K562 (cell line): ENCODE data around the gene MITF. TPM values are rescaled to one million over a fixed set of nuclear protein-coding genes. Genes with fewer than 3 reads are reported as not detected.
A peak's percentile ranks its signal among the peaks of the same experiment; 100 is the strongest.

Source experiments
- ATAC-seq: fragments of 200-7000 bp; cut with Tn5 transposase; 3 replicates; pipeline ENCODE4 v1.9.1; 2020; ENCODE audit warnings: moderate library complexity
- BruUV-seq: library from RNA; stranded (reverse); fragments of 400-500 nt; replicated peaks from 2 replicates; lab custom pipeline; 2021; lab: Mats Ljungman, UMichigan
- CTCF ChIA-PET: fragments of 300-600 bp; formaldehyde crosslinking; extraction: SDS; loops from one replicate; lab custom pipeline; 2021; ENCODE audit warnings: low intra/inter-chr PET ratio; lab: Yijun Ruan, JAX
- POLR2A ChIA-PET: fragments of 300-600, 350-650 bp; sonication (Branson Sonifier 250); formaldehyde crosslinking; extraction: SDS; loops from one replicate; lab custom pipeline; 2021; ENCODE audit warnings: antibody characterized with exemption, inconsistent platforms; lab: Yijun Ruan, JAX
- DNase-seq, 4 experiments: peaks; one replicate each; pipeline versions ENCODE4 v3.0.0 to v3.0.0-alpha.2; 2011 to 2018; ENCODE audit warnings: low spot score in 3 of 4, mixed read lengths in 3 of 4; ENCODE audit errors: extremely low read depth in 1 of 4
- FAIRE-seq: peaks from 2 replicates; lab custom pipeline; 2011; peaks lifted over from hg19 to GRCh38; lab: Jason Lieb, UNC
- H2AFZ ChIP-seq: 2 replicates; pipeline ENCODE4 v1.6.0; 2011; ENCODE audit warnings: low read depth, low read length, control low read depth, inconsistent platforms
- H3K27ac ChIP-seq: fragments of 200-600 bp; 3 replicates; pipeline ENCODE4 v1.8.0; 2011; ENCODE audit warnings: low read depth, mild to moderate bottlenecking, control low read depth, inconsistent platforms, low read length, moderate library complexity, mixed read lengths; ENCODE audit errors: extremely low read depth
- H3K27me3 ChIP-seq, 2 experiments: fragments of 300-600 bp in 1 of 2; 2 replicates in 1 of 2; 3 replicates in 1 of 2; pipeline versions ENCODE4 v1.6.0 to v1.8.0; 2011; ENCODE audit warnings: inconsistent platforms in 2 of 2, low read length in 2 of 2, mild to moderate bottlenecking in 1 of 2, mixed read lengths in 1 of 2, moderate library complexity in 1 of 2; ENCODE audit not compliant: control insufficient read depth in 2 of 2, insufficient read depth in 2 of 2
- H3K36me3 ChIP-seq: fragments of 300-600 bp; 3 replicates; pipeline ENCODE4 v1.8.0; 2011; ENCODE audit warnings: mild to moderate bottlenecking, low read length, inconsistent platforms; ENCODE audit not compliant: control insufficient read depth, insufficient read depth
- H3K4me1 ChIP-seq, 2 experiments: fragments of 200-600 bp in 1 of 2; replicated peaks in 1 of 2; 2 replicates in 1 of 2; 3 replicates in 1 of 2; pipeline versions ENCODE4 v1.5.1 to v1.8.0; 2011; ENCODE audit warnings: inconsistent platforms in 2 of 2, low read length in 2 of 2, mild to moderate bottlenecking in 1 of 2, mixed read lengths in 1 of 2, moderate library complexity in 1 of 2; ENCODE audit not compliant: control insufficient read depth in 2 of 2, insufficient read depth in 2 of 2
- H3K4me2 ChIP-seq: 2 replicates; pipeline ENCODE4 v1.6.1; 2011; ENCODE audit warnings: low read length, control low read depth, inconsistent platforms, mixed read lengths; ENCODE audit not compliant: insufficient read depth
- H3K4me3 ChIP-seq: fragments of 200-600 bp; sonication (generic), shearing (Covaris generic); 2 replicates; pipeline ENCODE4 v1.5.1; 2016; ENCODE audit warnings: control low read depth, inconsistent platforms
- H3K79me2 ChIP-seq: fragments of 200-600 bp; 3 replicates; pipeline ENCODE4 v1.8.0; 2011; ENCODE audit warnings: low read length, inconsistent platforms; ENCODE audit not compliant: control insufficient read depth, insufficient read depth
- H3K9ac ChIP-seq, 2 experiments: 2 replicates each; pipeline versions ENCODE4 v1.6.0 to v1.6.1; 2011; ENCODE audit warnings: low read depth in 2 of 2, low read length in 2 of 2, control low read depth in 1 of 2, inconsistent platforms in 1 of 2, mild to moderate bottlenecking in 1 of 2, mixed read lengths in 1 of 2; ENCODE audit not compliant: insufficient read depth in 1 of 2
- H3K9me1 ChIP-seq: one replicate; pipeline ENCODE4 v1.6.0; 2011; ENCODE audit warnings: inconsistent platforms, mild to moderate bottlenecking, low read length, moderate library complexity; ENCODE audit not compliant: control insufficient read depth, insufficient read depth
- H3K9me3 ChIP-seq: replicated peaks from 2 replicates; pipeline ENCODE4 v1.5.1; 2011; ENCODE audit warnings: low read depth, low read length, inconsistent platforms; ENCODE audit not compliant: control insufficient read depth, insufficient read depth
- H4K20me1 ChIP-seq: replicated peaks from 2 replicates; pipeline ENCODE4 v1.6.1; 2011; ENCODE audit warnings: low read length, inconsistent platforms, mixed read lengths; ENCODE audit not compliant: control insufficient read depth, insufficient read depth
- BRF1 ChIP-seq: IDR thresholded peaks from 3 replicates; pipeline ENCODE4 v1.6.1; 2011; ENCODE audit warnings: borderline replicate concordance, mild to moderate bottlenecking; ENCODE audit not compliant: insufficient read length; ENCODE audit errors: extremely low read depth
- CEBPG ChIP-seq, 3 experiments: fragments of 200-800 bp in 1 of 3; sonication (Bioruptor generic) in 1 of 3; sonication (generic) in 1 of 3; formaldehyde crosslinking in 1 of 3; IDR thresholded peaks in 2 of 3; conservative IDR thresholded peaks in 1 of 3; 2 replicates each; pipeline versions ENCODE4 v1.6.1 to v1.8.0; 2016 to 2022; ENCODE audit warnings: missing compliant biosample characterization in 2 of 3, missing genetic modification characterization in 2 of 3, mild to moderate bottlenecking in 1 of 3, missing genetic modification reagents in 1 of 3
- PTBP1 ChIP-seq: fragments of 200-400 bp; formaldehyde crosslinking; IDR thresholded peaks from 2 replicates; pipeline ENCODE4 v1.6.1; 2017; ENCODE audit warnings: low read depth, low read length
- PTRF ChIP-seq: fragments of 450-650 bp; IDR thresholded peaks from 2 replicates; pipeline ENCODE4 v1.6.1; 2016; ENCODE audit warnings: mild to moderate bottlenecking, missing genetic modification characterization, missing compliant biosample characterization
- SAFB2 ChIP-seq: fragments of 200-400 bp; formaldehyde crosslinking; IDR thresholded peaks from 2 replicates; pipeline ENCODE4 v1.6.1; 2018; ENCODE audit warnings: borderline replicate concordance, low read length, low read depth, moderate library complexity; ENCODE audit not compliant: severe bottlenecking
- SMC3 ChIP-seq: conservative IDR thresholded peaks from 2 replicates; pipeline ENCODE4 v1.6.1; 2011; ENCODE audit warnings: low read depth, low read length, improper control_type of control experiment; ENCODE audit not compliant: insufficient read depth
- WGBS: fragments of 100-300 bp; shearing (Covaris generic); methylation state at CpG from one replicate; pipeline ENCODE4 v1.1.6; 2016; ENCODE audit warnings: low coverage, mixed read lengths; ENCODE audit not compliant: insufficient coverage; ENCODE audit errors: missing lambda C conversion rate; 5-methylcytosine and 5-hydroxymethylcytosine counted together
- in situ Hi-C: fragments of 300-500 bp; cut with MboI; formaldehyde crosslinking; loops from 4 replicates; pipeline ENCODE4 v1.15.0; 2018; ENCODE audit warnings: inconsistent platforms, mixed read lengths
- intact Hi-C: fragments of 100-400 bp; cut with micrococcal nuclease; formaldehyde crosslinking; loops from 2 replicates; pipeline ENCODE4 v1.14.2; 2022
- polyA plus RNA-seq, 8 experiments: library from polyadenylated mRNA; depleted of rRNA in 4 of 8; stranded (reverse) in 5 of 8; unstranded in 3 of 8; fragments of >200 nt; fragmentation: Nextera tagmentation in 2 of 8; fragmentation: Illumina TruSeq in 1 of 8; extraction: Ambion mirVana in 2 of 8; extraction: Trizol in 1 of 8; gene quantifications; 2 replicates each; pipeline versions ENCODE4 v1.2.1 to v1.2.3, GENCODE V29; 2011 to 2014; ENCODE audit warnings: inconsistent platforms in 1 of 8, missing spikeins in 1 of 8
- total RNA-seq, 7 experiments: library from RNA; depleted of rRNA in 6 of 7; stranded (reverse); fragments of >200 nt in 6 of 7; fragmentation: Illumina TruSeq in 2 of 7; extraction: Trizol in 2 of 7; gene quantifications; 2 replicates each; pipeline versions ENCODE4 v1.2.1 to v1.2.3, GENCODE V29; 2011 to 2021; ENCODE audit warnings: low replicate concordance in 1 of 7
- TF ChIP-seq, protein P1 (sequence below), 2 experiments: fragments of 450-650 bp in 1 of 2; sonication (generic) in 1 of 2; formaldehyde crosslinking in 1 of 2; IDR thresholded peaks in 1 of 2; conservative IDR thresholded peaks in 1 of 2; 2 replicates each; pipeline versions ENCODE4 v1.6.1 to v1.8.1; 2016 to 2023; ENCODE audit warnings: mild to moderate bottlenecking in 2 of 2, moderate library complexity in 2 of 2, inconsistent platforms in 1 of 2, missing genetic modification reagents in 1 of 2
- TF ChIP-seq, protein P2 (sequence below), 3 experiments: fragments of 200-800 bp in 1 of 3; sonication (Bioruptor generic) in 1 of 3; sonication (generic) in 1 of 3; formaldehyde crosslinking in 1 of 3; IDR thresholded peaks; 2 replicates each; pipeline versions ENCODE4 v1.6.1 to v1.8.0; 2016 to 2022; ENCODE audit warnings: mild to moderate bottlenecking in 2 of 3, missing compliant biosample characterization in 2 of 3, missing genetic modification characterization in 2 of 3, missing genetic modification reagents in 1 of 3

Gene MITF
- total and polyA plus RNA-seq, 9 of the 15 experiments (the other 6 are each of a cell fraction or from before 2014, with no cell fraction given) = 5.6 to 14.9 (median 11.1) TPM

DNA sequence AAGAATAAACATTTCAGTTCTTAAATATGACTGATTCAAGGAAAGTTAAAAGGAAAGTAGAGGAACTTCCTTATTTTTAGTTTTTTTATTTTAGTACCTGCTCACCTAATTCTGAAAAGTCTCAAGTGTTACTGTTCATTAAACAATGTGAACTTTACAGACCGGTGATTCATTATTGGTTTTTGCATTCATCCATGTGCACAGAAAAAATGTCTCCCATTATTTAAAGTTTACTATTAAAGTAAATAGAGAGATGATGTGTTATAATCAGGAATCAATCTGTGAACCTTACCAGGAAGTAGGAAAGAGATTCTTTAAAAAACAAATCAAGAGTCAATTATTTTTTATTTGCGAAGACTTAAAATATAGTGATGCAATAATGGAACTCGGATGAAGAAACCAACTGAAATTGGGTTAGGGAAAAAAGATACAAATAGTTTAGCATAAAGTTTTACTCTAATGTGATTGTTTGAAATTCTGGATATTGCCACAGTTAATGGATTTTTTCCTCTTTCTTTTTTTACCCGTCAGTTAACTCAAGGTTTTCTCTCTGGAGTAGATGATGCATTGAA lies 140.9 kb downstream of the MITF start:
- BruUV-seq = no TSS peak
- Histone ChIP-seq H3K9ac (no peak overlapping the region), H3K36me3 (no peaks in the 10 kb centered on the region; the same call in 2 of the 3 replicates), H3K27ac (no peak overlapping the region), H3K4me3 (no peak overlapping the region), H3K27me3 (no peaks in the 10 kb centered on the region), H3K4me2 (no peak overlapping the region), H4K20me1 (no peaks in the 10 kb centered on the region; the same call in 1 of the 2 replicates), H3K9me3 (no peaks in the 10 kb centered on the region), H3K9me1 (no peaks in the 10 kb centered on the region), H3K79me2 (no peaks in the 10 kb centered on the region), H3K4me1 (no peaks in the 10 kb centered on the region), H2AFZ (no peak overlapping the region)
- ATAC-seq = no peak
- in situ Hi-C loops (no loop called here), intact Hi-C loops (no loop called here)
- WGBS = 93% methylated on average over 4 of the region's 4 CpGs
- no peak for DNase-seq
- no peak for FAIRE-seq
- POLR2A ChIA-PET = no interaction called here
- no peak for TF ChIP-seq CEBPG (CRISPR knock-in tag; IDR thresholded peaks at IDR 0.05)
- peak; percentile 10 to 27; a peak in 1 of 4 replicates for TF ChIP-seq CEBPG (tag; conservative IDR thresholded peaks at IDR 0.05 in 1 of 2, IDR thresholded peaks at IDR 0.05 in 1 of 2)
- TF ChIP-seq, protein P1, sequence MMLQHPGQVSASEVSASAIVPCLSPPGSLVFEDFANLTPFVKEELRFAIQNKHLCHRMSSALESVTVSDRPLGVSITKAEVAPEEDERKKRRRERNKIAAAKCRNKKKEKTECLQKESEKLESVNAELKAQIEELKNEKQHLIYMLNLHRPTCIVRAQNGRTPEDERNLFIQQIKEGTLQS (IDR thresholded peaks at IDR 0.05) = peak; percentile 36; the same call in 1 of the 2 replicates
- TF ChIP-seq, protein P1 (CRISPR knock-in tag; conservative IDR thresholded peaks at IDR 0.05) = no peak
- no peak for TF ChIP-seq PTRF (tag)
- no peak for TF ChIP-seq SMC3
- TF ChIP-seq BRF1 = no peak
- TF ChIP-seq, protein P2, sequence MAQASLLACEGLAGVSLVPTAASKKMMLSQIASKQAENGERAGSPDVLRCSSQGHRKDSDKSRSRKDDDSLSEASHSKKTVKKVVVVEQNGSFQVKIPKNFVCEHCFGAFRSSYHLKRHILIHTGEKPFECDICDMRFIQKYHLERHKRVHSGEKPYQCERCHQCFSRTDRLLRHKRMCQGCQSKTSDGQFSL (CRISPR knock-in tag; IDR thresholded peaks at IDR 0.05) = no peak
- TF ChIP-seq, protein P2 (tag; IDR thresholded peaks at IDR 0.05) = no peak
- no peak for TF ChIP-seq PTBP1
- TF ChIP-seq SAFB2 = no peak
- CTCF ChIA-PET = no interaction called here
